Bone marrow (tissue), 2 donors: ENCODE measurements around the gene AGXT.

Experiments
- DNase-seq, 2 donors: peaks; one replicate each; lab custom pipeline; 2025; lab: John Stamatoyannopoulos, UW

AGXT gene

GRCh38 chr2:240929364-240930095 lies 60.9 kb downstream of the AGXT start:
- DNase-seq = no peak
